B cell (primary cell): ENCODE data around the gene ARHGEF4. TPM values are rescaled to one million over a fixed set of nuclear protein-coding genes. Genes with fewer than 3 reads are reported as not detected.

Experiments used
- ATAC-seq: fragments of 200-7000 bp; cut with Tn5 transposase; one replicate; pipeline ENCODE4 v1.10.0; 2021; ENCODE audit warnings: low read depth, mild to moderate bottlenecking, moderate number of reproducible peaks, moderate library complexity
- CTCF ChIA-PET: fragments of 350-600 bp; sonication (Branson Sonifier 250); formaldehyde crosslinking; loops from one replicate; lab custom pipeline; 2021; ENCODE audit warnings: antibody characterized with exemption, inconsistent platforms; lab: Charles Lee
- POLR2A ChIA-PET: fragments of 350-600 bp; sonication (Branson Sonifier 250); formaldehyde crosslinking; loops from one replicate; lab custom pipeline; 2021; ENCODE audit warnings: antibody characterized with exemption; lab: Charles Lee
- DNase-seq: peaks from one replicate; pipeline ENCODE4 v3.0.0; 2013
- H2AFZ ChIP-seq: 2 replicates; pipeline ENCODE4 v1.6.1; 2012; ENCODE audit warnings: mild to moderate bottlenecking, low read depth, low read length; ENCODE audit not compliant: insufficient read depth, poor library complexity, severe bottlenecking
- H3K27ac ChIP-seq, 2 donors: 1 replicate in 1 of 2; 2 replicates in 1 of 2; pipeline ENCODE4 v1.5.1; 2012 to 2013; ENCODE audit warnings: low read length in 2 of 2, mild to moderate bottlenecking in 2 of 2, moderate library complexity in 1 of 2
- H3K27me3 ChIP-seq, 4 experiments: fragments of 200-600 bp in 1 of 4; sonication (generic) in 1 of 4; replicated peaks in 1 of 4; 1 replicate in 2 of 4; 2 replicates in 2 of 4; pipeline versions ENCODE4 v1.6.1 to v1.7.0; 2013 to 2016; ENCODE audit warnings: low read length in 3 of 4, mild to moderate bottlenecking in 2 of 4, mixed read lengths in 1 of 4, moderate library complexity in 1 of 4; ENCODE audit not compliant: insufficient read depth in 4 of 4, control insufficient read depth in 3 of 4; ENCODE audit errors: control extremely low read depth in 1 of 4
- H3K36me3 ChIP-seq, 2 experiments: replicated peaks in 1 of 2; 1 replicate in 1 of 2; 2 replicates in 1 of 2; pipeline versions ENCODE4 v1.6.1 to v1.7.1; 2013; ENCODE audit warnings: low read length in 1 of 2; ENCODE audit not compliant: insufficient read depth in 2 of 2, control insufficient read depth in 1 of 2; ENCODE audit errors: control extremely low read depth in 1 of 2, extremely low read depth in 1 of 2
- H3K4me1 ChIP-seq, 2 donors: fragments of 200-600 bp in 1 of 2; sonication (generic) in 1 of 2; 1 replicate in 1 of 2; 2 replicates in 1 of 2; pipeline versions ENCODE4 v1.5.1 to v1.6.1; 2013 to 2017; ENCODE audit warnings: low read length in 2 of 2; ENCODE audit not compliant: control insufficient read depth in 2 of 2, insufficient read depth in 2 of 2
- H3K4me2 ChIP-seq: replicated peaks from 2 replicates; pipeline ENCODE3; 2012; ENCODE audit warnings: mild to moderate bottlenecking, low read depth, low read length; ENCODE audit not compliant: poor library complexity, severe bottlenecking
- H3K4me3 ChIP-seq, 5 experiments: fragments of 200-600 bp in 1 of 5; sonication (generic) in 1 of 5; 1 replicate in 3 of 5; 2 replicates in 2 of 5; pipeline versions ENCODE4 v1.5.1 to v1.7.0; 2011 to 2016; ENCODE audit warnings: low read length in 4 of 5, mild to moderate bottlenecking in 4 of 5, low read depth in 2 of 5, control low read depth in 1 of 5, moderate library complexity in 1 of 5; ENCODE audit not compliant: insufficient read depth in 1 of 5; ENCODE audit errors: control extremely low read depth in 1 of 5, extremely low read depth in 1 of 5
- H3K79me2 ChIP-seq: fragments of 200-600 bp; sonication (generic); one replicate; pipeline ENCODE4 v1.6.0; 2016; ENCODE audit warnings: low read length; ENCODE audit not compliant: control insufficient read depth, insufficient read depth
- H3K9ac ChIP-seq: fragments of 200-600 bp; sonication (generic); 2 replicates; pipeline ENCODE4 v1.6.1; 2017; ENCODE audit warnings: mild to moderate bottlenecking, low read length, moderate library complexity
- H3K9me3 ChIP-seq, 3 donors: one replicate each; pipeline versions ENCODE4 v1.6.1 to v1.7.1; 2013; ENCODE audit warnings: low read length in 2 of 3; ENCODE audit not compliant: control insufficient read depth in 2 of 3, insufficient read depth in 1 of 3; ENCODE audit errors: control extremely low read depth in 1 of 3
- H4K20me1 ChIP-seq: 2 replicates; pipeline ENCODE4 v1.6.0; 2012; ENCODE audit warnings: mild to moderate bottlenecking, low read length; ENCODE audit not compliant: insufficient read depth, control insufficient read depth, poor library complexity, severe bottlenecking
- H3K27ac Mint-ChIP-seq: one replicate; pipeline ENCODE4 v1.8.0; 2021; ENCODE audit warnings: mixed read lengths
- H3K27me3 Mint-ChIP-seq: one replicate; pipeline ENCODE4 v1.8.0; 2021; ENCODE audit warnings: mixed read lengths
- H3K4me1 Mint-ChIP-seq: one replicate; pipeline ENCODE4 v1.8.0; 2021; ENCODE audit warnings: mixed read lengths
- H3K4me3 Mint-ChIP-seq: one replicate; pipeline ENCODE4 v1.8.0; 2021; ENCODE audit warnings: mixed read lengths
- H3K9me3 Mint-ChIP-seq: one replicate; pipeline ENCODE4 v1.8.0; 2022; ENCODE audit warnings: mixed read lengths; ENCODE audit not compliant: insufficient read depth
- EZH2 ChIP-seq: IDR thresholded peaks from 2 replicates; pipeline ENCODE4 v1.6.1; 2012; ENCODE audit warnings: borderline replicate concordance, low read depth, mild to moderate bottlenecking, moderate library complexity, low read length; ENCODE audit not compliant: insufficient read depth, poor library complexity, severe bottlenecking
- WGBS: methylation state at CpG from one replicate; pipeline ENCODE4 v1.1.5; 2013; ENCODE audit warnings: missing lambda C conversion rate; ENCODE audit not compliant: insufficient coverage; 5-methylcytosine and 5-hydroxymethylcytosine counted together
- intact Hi-C: fragments of 100-400 bp; cut with micrococcal nuclease; formaldehyde crosslinking; loops from one replicate; pipeline ENCODE4 v1.10.0; 2022
- polyA plus RNA-seq: library from polyadenylated mRNA; depleted of rRNA; stranded (reverse); fragments of >200 nt; gene quantifications from 2 replicates; pipeline ENCODE4 v1.2.3, GENCODE V29; 2012
- total RNA-seq, 2 donors: library from RNA; stranded (reverse); fragments of 120-200 nt in 1 of 2; gene quantifications; 1 replicate in 1 of 2; 2 replicates in 1 of 2; pipeline versions ENCODE4 v1.2.3 to v1.2.4, GENCODE V29; 2013 to 2022
- TF ChIP-seq, protein P1 (sequence below): fragments of 200-600 bp; IDR thresholded peaks from one replicate; pipeline ENCODE4 v1.8.0; 2022; ENCODE audit warnings: antibody characterized with exemption, mild to moderate bottlenecking

The ARHGEF4 gene
- total and polyA plus RNA-seq, 2 donors (not counting 1 experiment from before 2014, with no cell fraction given) = 2.1 TPM; not detected in 1

GRCh38 chr2:131010566-131010965 is 173.9 kb downstream of the ARHGEF4 start:
- Histone ChIP-seq H3K27ac (no peak overlapping the region), H3K4me1 (no peaks in the 10 kb centered on the region), H3K4me2 (no peak overlapping the region), H3K4me3 (no peak overlapping the region), H3K27me3 (peaks cover 0 to 7% (median 1%) of the 10 kb centered on the region in 4 experiments), H2AFZ (no peak overlapping the region), H4K20me1 (no peaks in the 10 kb centered on the region), H3K79me2 (no peaks in the 10 kb centered on the region), H3K36me3 (no peaks in the 10 kb centered on the region), H3K9me3 (peaks cover 0 to 3% (median 0%) of the 10 kb centered on the region in 3 donors), H3K9ac (no peak overlapping the region)
- no peak for DNase-seq
- peaks cover 29% of the 10 kb centered on the region for H3K27me3 Mint-ChIP-seq
- no peaks in the 10 kb centered on the region for H3K9me3 Mint-ChIP-seq
- TF ChIP-seq, protein P1, sequence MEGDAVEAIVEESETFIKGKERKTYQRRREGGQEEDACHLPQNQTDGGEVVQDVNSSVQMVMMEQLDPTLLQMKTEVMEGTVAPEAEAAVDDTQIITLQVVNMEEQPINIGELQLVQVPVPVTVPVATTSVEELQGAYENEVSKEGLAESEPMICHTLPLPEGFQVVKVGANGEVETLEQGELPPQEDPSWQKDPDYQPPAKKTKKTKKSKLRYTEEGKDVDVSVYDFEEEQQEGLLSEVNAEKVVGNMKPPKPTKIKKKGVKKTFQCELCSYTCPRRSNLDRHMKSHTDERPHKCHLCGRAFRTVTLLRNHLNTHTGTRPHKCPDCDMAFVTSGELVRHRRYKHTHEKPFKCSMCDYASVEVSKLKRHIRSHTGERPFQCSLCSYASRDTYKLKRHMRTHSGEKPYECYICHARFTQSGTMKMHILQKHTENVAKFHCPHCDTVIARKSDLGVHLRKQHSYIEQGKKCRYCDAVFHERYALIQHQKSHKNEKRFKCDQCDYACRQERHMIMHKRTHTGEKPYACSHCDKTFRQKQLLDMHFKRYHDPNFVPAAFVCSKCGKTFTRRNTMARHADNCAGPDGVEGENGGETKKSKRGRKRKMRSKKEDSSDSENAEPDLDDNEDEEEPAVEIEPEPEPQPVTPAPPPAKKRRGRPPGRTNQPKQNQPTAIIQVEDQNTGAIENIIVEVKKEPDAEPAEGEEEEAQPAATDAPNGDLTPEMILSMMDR = no peak
- TF ChIP-seq EZH2 = no peak
- WGBS = 47% methylated on average over 2 of the region's 4 CpGs
- H3K27ac Mint-ChIP-seq = no peak overlapping the region
- no peak overlapping the region for H3K4me3 Mint-ChIP-seq
- ChIA-PET POLR2A (no interaction called here), CTCF (no interaction called here)
- no peaks in the 10 kb centered on the region for H3K4me1 Mint-ChIP-seq
- no peak for ATAC-seq
- intact Hi-C loops = no loop called here

DNA sequence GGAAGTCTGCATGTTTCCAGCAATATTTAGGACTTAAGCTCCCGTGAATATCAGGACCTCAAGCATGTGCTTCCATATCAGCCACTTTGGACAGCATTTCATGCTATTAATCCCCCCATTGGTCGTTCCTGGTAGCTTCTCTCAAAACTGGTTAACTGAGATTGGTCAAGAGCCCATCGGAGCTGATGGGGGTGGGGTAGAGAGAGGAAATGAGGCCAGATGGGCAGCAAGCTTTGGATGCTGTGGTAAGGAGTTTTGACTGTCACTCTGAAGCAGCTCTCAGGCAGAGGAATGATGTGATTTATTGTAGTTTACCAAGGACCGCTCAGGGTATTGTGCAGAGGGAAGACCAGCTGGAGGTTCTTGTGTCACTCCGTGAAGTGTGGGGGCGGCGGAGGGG is 174.8 kb downstream of the ARHGEF4 start:
- ATAC-seq = no peak
- Mint-ChIP-seq H3K9me3 (no peaks in the 10 kb centered on the region), H3K4me3 (no peak overlapping the region), H3K27me3 (peaks cover 33% of the 10 kb centered on the region), H3K4me1 (no peaks in the 10 kb centered on the region), H3K27ac (no peak overlapping the region)
- no peaks in the 10 kb centered on the region for H3K36me3 ChIP-seq
- peaks cover 0 to 7% (median 1%) of the 10 kb centered on the region in 4 experiments for H3K27me3 ChIP-seq
- H4K20me1 ChIP-seq = no peaks in the 10 kb centered on the region
- TF ChIP-seq EZH2 = no peak
- TF ChIP-seq, protein P1 = no peak
- ChIA-PET POLR2A (no interaction called here), CTCF (no interaction called here)
- H3K4me1 ChIP-seq = no peaks in the 10 kb centered on the region
- peaks cover 0 to 3% (median 0%) of the 10 kb centered on the region in 3 donors for H3K9me3 ChIP-seq
- no peaks in the 10 kb centered on the region for H3K79me2 ChIP-seq
- no peak overlapping the region for H2AFZ ChIP-seq
- intact Hi-C loops = no loop called here
- no peak overlapping the region for H3K4me2 ChIP-seq
- 72% methylated on average over 7 of the region's 7 CpGs for WGBS
- H3K4me3 ChIP-seq = no peak overlapping the region
- DNase-seq = no peak
- H3K9ac ChIP-seq = no peak overlapping the region
- H3K27ac ChIP-seq = no peak overlapping the region
